ENCODE data around the gene PDAP1. TPM values are rescaled to one million over a fixed set of nuclear protein-coding genes. Genes with fewer than 3 reads are reported as not detected.
A peak's percentile ranks its signal among the peaks of the same experiment; 100 is the strongest.

The PDAP1 gene
- total and polyA plus RNA-seq, 9 of the 15 experiments (the other 6 are each of a cell fraction or from before 2014, with no cell fraction given) = 10.2 to 315 (median 129) TPM

- TF ChIP-seq, protein P1, sequence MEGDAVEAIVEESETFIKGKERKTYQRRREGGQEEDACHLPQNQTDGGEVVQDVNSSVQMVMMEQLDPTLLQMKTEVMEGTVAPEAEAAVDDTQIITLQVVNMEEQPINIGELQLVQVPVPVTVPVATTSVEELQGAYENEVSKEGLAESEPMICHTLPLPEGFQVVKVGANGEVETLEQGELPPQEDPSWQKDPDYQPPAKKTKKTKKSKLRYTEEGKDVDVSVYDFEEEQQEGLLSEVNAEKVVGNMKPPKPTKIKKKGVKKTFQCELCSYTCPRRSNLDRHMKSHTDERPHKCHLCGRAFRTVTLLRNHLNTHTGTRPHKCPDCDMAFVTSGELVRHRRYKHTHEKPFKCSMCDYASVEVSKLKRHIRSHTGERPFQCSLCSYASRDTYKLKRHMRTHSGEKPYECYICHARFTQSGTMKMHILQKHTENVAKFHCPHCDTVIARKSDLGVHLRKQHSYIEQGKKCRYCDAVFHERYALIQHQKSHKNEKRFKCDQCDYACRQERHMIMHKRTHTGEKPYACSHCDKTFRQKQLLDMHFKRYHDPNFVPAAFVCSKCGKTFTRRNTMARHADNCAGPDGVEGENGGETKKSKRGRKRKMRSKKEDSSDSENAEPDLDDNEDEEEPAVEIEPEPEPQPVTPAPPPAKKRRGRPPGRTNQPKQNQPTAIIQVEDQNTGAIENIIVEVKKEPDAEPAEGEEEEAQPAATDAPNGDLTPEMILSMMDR (IDR thresholded peaks at IDR 0.05 in 2 of 3, conservative IDR thresholded peaks at IDR 0.05 in 1 of 3; ENCODE audit: insufficient read depth in 2 of 3, low read depth in 1 of 3, low read length in 3 of 3) = peak; percentile 69 to 81 (median 72)
- TF ChIP-seq, protein P2, sequence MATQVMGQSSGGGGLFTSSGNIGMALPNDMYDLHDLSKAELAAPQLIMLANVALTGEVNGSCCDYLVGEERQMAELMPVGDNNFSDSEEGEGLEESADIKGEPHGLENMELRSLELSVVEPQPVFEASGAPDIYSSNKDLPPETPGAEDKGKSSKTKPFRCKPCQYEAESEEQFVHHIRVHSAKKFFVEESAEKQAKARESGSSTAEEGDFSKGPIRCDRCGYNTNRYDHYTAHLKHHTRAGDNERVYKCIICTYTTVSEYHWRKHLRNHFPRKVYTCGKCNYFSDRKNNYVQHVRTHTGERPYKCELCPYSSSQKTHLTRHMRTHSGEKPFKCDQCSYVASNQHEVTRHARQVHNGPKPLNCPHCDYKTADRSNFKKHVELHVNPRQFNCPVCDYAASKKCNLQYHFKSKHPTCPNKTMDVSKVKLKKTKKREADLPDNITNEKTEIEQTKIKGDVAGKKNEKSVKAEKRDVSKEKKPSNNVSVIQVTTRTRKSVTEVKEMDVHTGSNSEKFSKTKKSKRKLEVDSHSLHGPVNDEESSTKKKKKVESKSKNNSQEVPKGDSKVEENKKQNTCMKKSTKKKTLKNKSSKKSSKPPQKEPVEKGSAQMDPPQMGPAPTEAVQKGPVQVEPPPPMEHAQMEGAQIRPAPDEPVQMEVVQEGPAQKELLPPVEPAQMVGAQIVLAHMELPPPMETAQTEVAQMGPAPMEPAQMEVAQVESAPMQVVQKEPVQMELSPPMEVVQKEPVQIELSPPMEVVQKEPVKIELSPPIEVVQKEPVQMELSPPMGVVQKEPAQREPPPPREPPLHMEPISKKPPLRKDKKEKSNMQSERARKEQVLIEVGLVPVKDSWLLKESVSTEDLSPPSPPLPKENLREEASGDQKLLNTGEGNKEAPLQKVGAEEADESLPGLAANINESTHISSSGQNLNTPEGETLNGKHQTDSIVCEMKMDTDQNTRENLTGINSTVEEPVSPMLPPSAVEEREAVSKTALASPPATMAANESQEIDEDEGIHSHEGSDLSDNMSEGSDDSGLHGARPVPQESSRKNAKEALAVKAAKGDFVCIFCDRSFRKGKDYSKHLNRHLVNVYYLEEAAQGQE (IDR thresholded peaks at IDR 0.05; ENCODE audit: borderline replicate concordance) = peak; percentile 87
- TF ChIP-seq, protein P2 (CRISPR knock-in tag; IDR thresholded peaks at IDR 0.05; ENCODE audit: low read depth) = no peak
- TF ChIP-seq ZNF311 (CRISPR knock-in tag; IDR thresholded peaks at IDR 0.05) (no peak), SMC3 (conservative IDR thresholded peaks at IDR 0.05; ENCODE audit: insufficient read depth, low read depth, low read length) (peak; percentile 51; the same call in 1 of the 2 replicates), CREB1 (IDR thresholded peaks at IDR 0.05) (no peak), CREB1 (CRISPR knock-in tag; IDR thresholded peaks at IDR 0.05) (0 out of 2 replicates have a peak, but pooled peaks have one; percentile 40), ESRRA (IDR thresholded peaks at IDR 0.05; ENCODE audit: borderline replicate concordance, low read depth) (peak; percentile 12; the same call in 1 of the 2 replicates), ARID3A (IDR thresholded peaks at IDR 0.05; ENCODE audit: borderline replicate concordance, low read depth, low read length) (no peak), ZNF347 (CRISPR knock-in tag; IDR thresholded peaks at IDR 0.05; ENCODE audit: low read depth) (no peak)
- TF ChIP-seq, protein P3, sequence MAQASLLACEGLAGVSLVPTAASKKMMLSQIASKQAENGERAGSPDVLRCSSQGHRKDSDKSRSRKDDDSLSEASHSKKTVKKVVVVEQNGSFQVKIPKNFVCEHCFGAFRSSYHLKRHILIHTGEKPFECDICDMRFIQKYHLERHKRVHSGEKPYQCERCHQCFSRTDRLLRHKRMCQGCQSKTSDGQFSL (CRISPR knock-in tag; IDR thresholded peaks at IDR 0.05) = peak; percentile 82
- TF ChIP-seq, protein P3 (tag; IDR thresholded peaks at IDR 0.05) = no peak
Observed at GRCh38 chr7:99386584-99387238, 21.7 kb downstream of the PDAP1 start (continued).

Data from K562 (cell line).